Measurements from ENCODE around the gene TTC21A.

The TTC21A gene

GRCh38 chr3:39136533-39137434, 29.3 kb downstream of the TTC21A start:
- no peak for DNase-seq (ENCODE audit: low read depth)

GRCh38 chr3:39137435-39137936, 30.0 kb downstream of the TTC21A start:
- DNase-seq (ENCODE audit: low read depth): no peak

GRCh38 chr3:39137991-39138803, 30.7 kb downstream of the TTC21A start:
- no peak for DNase-seq (ENCODE audit: low read depth)

- no peak for DNase-seq (ENCODE audit: low read depth)
Measured at GRCh38 chr3:39138804-39139415, 31.4 kb downstream of the TTC21A start.

- no peak for DNase-seq (ENCODE audit: low read depth)
Measured at GRCh38 chr3:39139442-39139841, 32.0 kb downstream of the TTC21A start.

- no peak for DNase-seq (ENCODE audit: low read depth)
Measured at GRCh38 chr3:39140341-39140971, 33.0 kb downstream of the TTC21A start.

- DNase-seq (ENCODE audit: low read depth): no peak
Measured at GRCh38 chr3:39141171-39141995, 33.9 kb downstream of the TTC21A start.

- DNase-seq (ENCODE audit: low read depth): no peak
Measured at GRCh38 chr3:39142067-39142466, 34.6 kb downstream of the TTC21A start.

- no peak for DNase-seq (ENCODE audit: low read depth)
Measured at GRCh38 chr3:39143051-39143885, 35.8 kb downstream of the TTC21A start.

GRCh38 chr3:39144095-39144747, 36.7 kb downstream of the TTC21A start:
- no peak for DNase-seq (ENCODE audit: low read depth)

GRCh38 chr3:39144748-39145380, 37.4 kb downstream of the TTC21A start:
- DNase-seq (ENCODE audit: low read depth): no peak

- DNase-seq (ENCODE audit: low read depth): peak; percentile 27
Measured at GRCh38 chr3:39146083-39146501, 38.6 kb downstream of the TTC21A start.

GRCh38 chr3:39146611-39147591, 39.4 kb downstream of the TTC21A start:
- peak; percentile 95 for DNase-seq (ENCODE audit: low read depth)

- no peak for DNase-seq (ENCODE audit: low read depth)
Measured at GRCh38 chr3:39147711-39148434, 40.4 kb downstream of the TTC21A start.

GRCh38 chr3:39148435-39149058, 41.1 kb downstream of the TTC21A start:
- no peak for DNase-seq (ENCODE audit: low read depth)

- DNase-seq (ENCODE audit: low read depth): no peak
Measured at GRCh38 chr3:39149059-39149455, 41.6 kb downstream of the TTC21A start.

Measured in fibroblast of gingiva (primary cell).